HUDEP-2 (cell line): ENCODE measurements around the gene NELFE.
"Not testable (repeated sequence)": the region's sequence is repeated elsewhere in the genome, so short reads cannot be mapped to it uniquely, and the experiment has no call there.

Source experiments
- DNase-seq, 76 experiments: peaks; one replicate each; lab custom pipeline; 2025; ENCODE audit not compliant: unreplicated experiment in 76 of 76; lab: John Stamatoyannopoulos, UW

The NELFE gene, protein sequence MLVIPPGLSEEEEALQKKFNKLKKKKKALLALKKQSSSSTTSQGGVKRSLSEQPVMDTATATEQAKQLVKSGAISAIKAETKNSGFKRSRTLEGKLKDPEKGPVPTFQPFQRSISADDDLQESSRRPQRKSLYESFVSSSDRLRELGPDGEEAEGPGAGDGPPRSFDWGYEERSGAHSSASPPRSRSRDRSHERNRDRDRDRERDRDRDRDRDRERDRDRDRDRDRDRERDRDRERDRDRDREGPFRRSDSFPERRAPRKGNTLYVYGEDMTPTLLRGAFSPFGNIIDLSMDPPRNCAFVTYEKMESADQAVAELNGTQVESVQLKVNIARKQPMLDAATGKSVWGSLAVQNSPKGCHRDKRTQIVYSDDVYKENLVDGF

GRCh38 chr6:31958741-31959739 lies at the start of gene NELFE, which contains the start of gene SKIC2:
Gene NELFE, minus strand, starts transcription at chr6:31958971. Its CDS starts 525 bp downstream, at chr6:31958446.
Gene SKIC2, plus strand, starts transcription at chr6:31959175. Its CDS starts 18 bp downstream, at chr6:31959193.
- peak in 74 of 76 experiments; percentile 67 to 100 (median 99) for DNase-seq

- not testable (repeated sequence) for DNase-seq
These were observed 49.3 kb upstream of the NELFE start for GRCh38 chr6:32008037-32008436.

DNA sequence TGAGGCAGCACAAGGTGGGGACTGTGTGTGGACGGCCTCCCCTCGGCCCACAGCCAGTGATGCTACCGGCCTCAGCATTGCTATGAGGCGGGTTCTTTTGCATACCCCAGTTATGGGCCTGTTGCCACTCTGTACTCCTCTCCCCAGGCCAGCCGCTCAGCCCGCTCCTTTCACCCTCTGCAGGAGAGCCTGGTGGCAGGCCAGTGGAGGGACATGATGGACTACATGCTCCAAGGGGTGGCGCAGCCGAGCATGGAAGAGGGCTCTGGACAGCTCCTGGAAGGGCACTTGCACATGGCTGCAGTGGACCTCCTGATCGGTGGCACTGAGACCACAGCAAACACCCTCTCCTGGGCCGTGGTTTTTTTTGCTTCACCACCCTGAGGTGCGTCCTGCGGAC lies 48.3 kb upstream of the NELFE start:
- not testable (repeated sequence) for DNase-seq

- DNase-seq, result not testable (repeated sequence)
These were observed 47.3 kb upstream of the NELFE start for GRCh38 chr6:32005991-32006529.

GRCh38 chr6:32005538-32005880 lies 46.7 kb upstream of the NELFE start:
- not testable (repeated sequence) for DNase-seq

DNA sequence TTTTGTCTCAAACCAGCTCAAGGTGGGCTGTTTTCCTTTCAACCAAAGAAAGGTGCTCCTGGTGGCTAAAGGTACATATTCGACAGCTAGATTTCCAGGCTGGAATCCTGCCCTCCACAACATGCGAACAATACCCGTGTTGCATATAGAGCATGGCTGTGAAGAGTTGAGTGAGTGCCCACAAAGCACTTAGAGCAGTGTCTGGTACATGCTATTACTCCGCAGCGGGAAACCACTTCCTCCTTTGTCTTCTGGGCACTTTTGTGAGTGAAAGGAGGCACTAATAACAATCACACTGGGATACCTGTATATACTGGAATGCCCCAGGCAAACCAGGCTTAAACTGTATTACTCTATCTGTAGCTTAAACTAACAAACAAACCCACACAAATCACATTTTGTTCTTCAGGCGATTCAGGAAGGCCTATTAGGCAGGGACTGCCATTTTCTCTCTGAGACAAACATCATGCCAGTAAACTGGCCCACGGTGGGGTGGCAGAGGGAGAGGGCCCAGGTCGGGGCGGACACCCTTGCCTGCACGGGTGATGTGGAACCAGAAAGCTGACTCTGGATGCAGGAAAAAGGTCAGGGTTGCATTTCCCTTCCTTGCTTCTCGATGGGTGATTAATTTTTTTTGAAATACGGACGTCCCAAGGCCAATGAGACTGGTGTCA lies 46.2 kb upstream of the NELFE start:
- DNase-seq, result not testable (repeated sequence)

DNA sequence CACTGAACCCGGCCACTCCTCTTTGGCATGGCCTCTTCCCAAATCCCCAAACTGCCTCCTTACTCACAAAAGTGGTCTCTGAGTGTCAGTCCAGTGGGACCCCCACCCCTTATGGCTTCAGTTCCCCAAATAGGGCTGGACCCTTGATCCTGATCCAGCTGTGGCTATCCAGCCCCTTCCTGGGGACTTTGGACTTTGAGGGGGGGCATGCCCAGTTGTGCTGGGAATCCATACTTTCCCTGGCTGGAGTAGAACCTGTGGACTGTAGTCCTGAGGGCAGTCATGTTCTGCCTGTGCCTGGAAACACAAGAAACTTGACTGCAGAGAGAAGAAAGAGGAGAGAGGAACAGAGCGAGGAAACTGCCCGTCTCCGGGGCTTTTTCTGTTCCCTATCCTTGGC lies 45.6 kb upstream of the NELFE start:
- not testable (repeated sequence) for DNase-seq

- DNase-seq, result not testable (repeated sequence)
These were observed 44.5 kb upstream of the NELFE start for GRCh38 chr6:32003301-32003700.

- DNase-seq, result not testable (repeated sequence)
These were observed 43.9 kb upstream of the NELFE start for GRCh38 chr6:32002546-32003268.

DNA sequence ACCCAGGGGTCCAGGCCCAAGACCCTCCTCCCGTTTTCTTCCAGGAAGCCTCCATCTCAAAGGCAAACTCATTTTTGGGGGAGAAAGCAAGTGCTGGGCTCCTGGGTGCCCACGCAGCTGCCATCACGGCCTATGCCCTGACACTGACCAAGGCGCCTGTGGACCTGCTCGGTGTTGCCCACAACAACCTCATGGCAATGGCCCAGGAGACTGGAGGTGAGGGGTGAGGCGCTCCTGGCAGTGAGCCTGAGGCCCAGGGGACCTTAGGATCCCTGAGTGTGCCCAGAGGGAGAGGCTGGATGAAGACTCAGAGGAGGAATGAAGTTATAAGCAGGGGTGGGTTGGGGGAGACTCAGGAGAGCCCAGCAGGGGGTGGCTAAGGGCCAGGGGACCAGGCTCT lies 37.6 kb upstream of the NELFE start:
- DNase-seq, result not testable (repeated sequence)

- DNase-seq, result not testable (repeated sequence)
These were observed 35.6 kb upstream of the NELFE start for GRCh38 chr6:31994421-31994820.

GRCh38 chr6:31989363-31989762 lies 30.6 kb upstream of the NELFE start:
- DNase-seq, result not testable (repeated sequence)

DNA sequence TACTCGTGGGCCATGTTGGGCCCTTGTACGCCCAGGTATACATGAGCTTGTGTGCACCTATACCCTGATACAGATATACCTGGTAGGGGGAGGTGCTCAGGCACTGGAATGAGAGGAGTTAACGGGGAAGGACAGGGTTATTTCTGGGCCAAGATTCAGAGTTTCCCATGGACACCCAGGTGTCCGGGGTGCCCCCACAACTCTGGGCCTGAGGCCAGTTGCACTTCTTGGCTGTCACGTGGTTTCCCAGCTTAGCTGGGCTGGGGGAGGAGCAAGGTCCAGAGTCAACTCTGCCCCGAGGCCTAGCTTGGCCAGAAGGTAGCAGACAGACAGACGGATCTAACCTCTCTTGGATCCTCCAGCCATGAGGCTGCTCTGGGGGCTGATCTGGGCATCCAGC lies 23.0 kb upstream of the NELFE start, which contains the start of gene C4A:
TSS of gene C4A (plus strand) at position 314 of the 400 bp plus-strand sequence. CDS start at position 365, 51 bp downstream.
- not testable (repeated sequence) for DNase-seq

GRCh38 chr6:31980998-31981397 lies 22.2 kb upstream of the NELFE start:
- DNase-seq, result not testable (repeated sequence)

- DNase-seq, result not testable (repeated sequence)
These were observed 21.6 kb upstream of the NELFE start for GRCh38 chr6:31980195-31980876.

DNA sequence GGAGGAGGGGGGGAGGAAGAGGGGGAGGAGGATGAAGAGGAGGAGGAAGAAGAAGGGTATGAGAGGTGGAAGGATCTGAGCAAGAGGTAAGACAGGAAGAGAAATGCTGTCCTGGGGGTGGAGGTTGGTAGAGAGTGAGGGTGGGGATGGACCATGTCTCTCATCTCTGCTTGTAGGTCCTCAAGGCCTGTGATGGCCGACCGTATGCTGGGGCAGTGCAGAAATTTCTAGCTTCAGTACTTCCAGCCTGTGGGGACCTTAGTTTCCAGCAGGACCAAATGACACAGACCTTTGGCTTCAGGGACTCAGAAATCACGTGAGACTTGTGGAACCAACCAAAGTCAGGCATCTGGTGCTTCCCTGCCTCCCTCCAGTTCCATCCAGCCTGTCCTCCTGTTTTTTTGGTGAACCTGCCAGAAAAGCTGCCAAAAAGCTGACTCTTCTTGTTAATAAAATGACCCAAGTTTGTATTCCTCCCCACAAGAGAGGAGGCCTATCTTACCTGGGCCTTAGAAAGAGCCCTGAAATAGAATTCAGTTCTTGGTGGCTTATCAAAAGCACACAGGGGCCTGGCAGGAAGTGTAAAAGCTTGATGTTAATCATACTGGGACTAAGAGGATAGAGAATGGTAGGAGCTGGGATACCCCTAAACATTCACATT lies 20.6 kb upstream of the NELFE start:
- DNase-seq, result peak in 4 of 76 experiments; percentile 5 to 21 (median 12)

GRCh38 chr6:31978831-31979230 lies 20.1 kb upstream of the NELFE start:
- DNase-seq, result no peak

DNA sequence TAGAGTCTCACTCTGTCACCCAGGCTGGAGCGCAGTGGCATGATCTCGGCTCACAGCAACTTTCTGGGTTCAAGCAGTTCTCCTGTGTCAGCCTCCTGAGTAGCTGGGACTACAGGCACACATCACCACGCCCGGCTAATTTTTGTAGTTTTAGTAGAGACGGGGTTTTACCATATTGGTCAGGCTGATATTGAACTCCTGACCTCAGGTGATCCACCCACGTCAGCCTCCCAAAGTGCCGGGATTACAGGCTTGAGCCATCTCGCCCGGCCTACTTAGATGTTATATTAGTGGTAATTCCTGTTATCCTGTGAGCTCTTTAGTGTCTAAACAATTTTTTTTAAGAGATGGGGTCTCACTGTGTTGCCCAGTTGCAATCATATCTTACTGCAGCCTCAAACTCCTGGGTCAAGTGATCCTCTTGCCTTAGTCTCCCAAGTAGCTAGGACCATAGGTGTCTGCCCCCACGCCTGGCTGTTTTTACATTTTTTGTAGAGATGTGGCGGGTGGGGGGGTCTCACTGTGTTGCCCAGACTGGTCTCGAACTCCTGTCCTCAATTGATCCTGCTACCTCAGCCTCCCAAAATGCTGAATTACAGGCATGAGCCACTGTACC lies 19.2 kb upstream of the NELFE start:
- DNase-seq, result no peak
